Activated B cell treated with CpG ODN at 0.5 μM for 24 hours (primary cell): Measurements from ENCODE around the gene NCKAP5. TPM values are rescaled to one million over a fixed set of nuclear protein-coding genes. Genes with fewer than 3 reads are reported as not detected.

Source experiments
- ATAC-seq: fragments of 200-7000 bp; cut with Tn5 transposase; one replicate; pipeline ENCODE4 v1.10.0; 2021; ENCODE audit warnings: low read depth, mild to moderate bottlenecking, moderate library complexity
- CTCF ChIA-PET: fragments of 350-600 bp; sonication (Branson Sonifier 250); formaldehyde crosslinking; loops from one replicate; lab custom pipeline; 2021; ENCODE audit warnings: antibody characterized with exemption; lab: Charles Lee
- POLR2A ChIA-PET: fragments of 350-600 bp; sonication (Branson Sonifier 250); formaldehyde crosslinking; loops from one replicate; lab custom pipeline; 2021; ENCODE audit warnings: antibody characterized with exemption; lab: Charles Lee
- DNase-seq: peaks from one replicate; pipeline ENCODE4 v3.0.0; 2022
- H3K27ac Mint-ChIP-seq: one replicate; pipeline ENCODE4 v1.8.0; 2020; ENCODE audit warnings: mixed read lengths
- H3K27me3 Mint-ChIP-seq: one replicate; pipeline ENCODE4 v1.8.0; 2021; ENCODE audit warnings: mixed read lengths
- H3K36me3 Mint-ChIP-seq: one replicate; pipeline ENCODE4 v1.8.0; 2021; ENCODE audit warnings: low read depth, mixed read lengths
- H3K4me1 Mint-ChIP-seq: one replicate; pipeline ENCODE4 v1.8.0; 2021; ENCODE audit warnings: mixed read lengths
- H3K4me3 Mint-ChIP-seq: one replicate; pipeline ENCODE4 v1.8.0; 2020; ENCODE audit warnings: mild to moderate bottlenecking, mixed read lengths
- H3K9me3 Mint-ChIP-seq: one replicate; pipeline ENCODE4 v1.8.0; 2020; ENCODE audit warnings: mixed read lengths
- intact Hi-C: fragments of 100-400 bp; cut with micrococcal nuclease; formaldehyde crosslinking; loops from one replicate; pipeline ENCODE4 v1.15.1; 2024
- total RNA-seq: library from RNA; stranded (reverse); gene quantifications from 2 replicates; pipeline ENCODE4 v1.2.3, GENCODE V29; 2022
- TF ChIP-seq, protein P1 (sequence below): fragments of 200-600 bp; IDR thresholded peaks from one replicate; pipeline ENCODE4 v1.8.0; 2022; ENCODE audit warnings: antibody characterized with exemption, mild to moderate bottlenecking

The NCKAP5 gene
- total RNA-seq, 1 donor from 2014 or later = not detected

DNA sequence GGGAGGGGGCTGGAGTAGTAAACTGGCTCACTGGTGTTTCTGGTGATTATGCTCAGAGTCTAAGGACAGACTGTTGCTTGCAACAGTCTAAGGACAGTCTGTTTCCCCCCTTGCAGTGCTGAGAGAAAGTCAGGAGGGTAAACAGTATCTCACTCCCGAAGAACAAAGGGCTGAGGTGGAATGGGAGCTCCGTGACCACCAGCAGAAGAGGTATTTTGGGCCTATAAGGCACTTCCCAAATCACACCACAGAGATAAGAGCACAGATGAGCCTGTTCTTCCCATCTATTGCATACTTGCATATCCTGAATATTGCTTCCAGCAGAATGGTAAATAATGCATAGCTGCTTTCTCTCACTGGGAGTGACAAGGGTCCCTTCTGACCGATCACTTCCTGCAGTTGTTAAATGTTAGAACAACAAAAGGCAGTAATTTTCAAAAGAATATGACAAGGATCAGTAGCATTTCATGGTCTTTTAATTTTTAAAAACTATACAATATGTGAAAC is 737.9 kb downstream of the NCKAP5 start:
- no peak overlapping the region for H3K4me3 Mint-ChIP-seq
- ChIA-PET POLR2A (no interaction called here), CTCF (no interaction called here)
- intact Hi-C loops = no loop called here
- H3K27me3 Mint-ChIP-seq = no peaks in the 10 kb centered on the region
- H3K27ac Mint-ChIP-seq = no peak overlapping the region
- DNase-seq (no peak), ATAC-seq (no peak)
- no peaks in the 10 kb centered on the region for H3K4me1 Mint-ChIP-seq
- TF ChIP-seq, protein P1, sequence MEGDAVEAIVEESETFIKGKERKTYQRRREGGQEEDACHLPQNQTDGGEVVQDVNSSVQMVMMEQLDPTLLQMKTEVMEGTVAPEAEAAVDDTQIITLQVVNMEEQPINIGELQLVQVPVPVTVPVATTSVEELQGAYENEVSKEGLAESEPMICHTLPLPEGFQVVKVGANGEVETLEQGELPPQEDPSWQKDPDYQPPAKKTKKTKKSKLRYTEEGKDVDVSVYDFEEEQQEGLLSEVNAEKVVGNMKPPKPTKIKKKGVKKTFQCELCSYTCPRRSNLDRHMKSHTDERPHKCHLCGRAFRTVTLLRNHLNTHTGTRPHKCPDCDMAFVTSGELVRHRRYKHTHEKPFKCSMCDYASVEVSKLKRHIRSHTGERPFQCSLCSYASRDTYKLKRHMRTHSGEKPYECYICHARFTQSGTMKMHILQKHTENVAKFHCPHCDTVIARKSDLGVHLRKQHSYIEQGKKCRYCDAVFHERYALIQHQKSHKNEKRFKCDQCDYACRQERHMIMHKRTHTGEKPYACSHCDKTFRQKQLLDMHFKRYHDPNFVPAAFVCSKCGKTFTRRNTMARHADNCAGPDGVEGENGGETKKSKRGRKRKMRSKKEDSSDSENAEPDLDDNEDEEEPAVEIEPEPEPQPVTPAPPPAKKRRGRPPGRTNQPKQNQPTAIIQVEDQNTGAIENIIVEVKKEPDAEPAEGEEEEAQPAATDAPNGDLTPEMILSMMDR = no peak
- H3K36me3 Mint-ChIP-seq = no peaks in the 10 kb centered on the region
- peaks cover 7% of the 10 kb centered on the region for H3K9me3 Mint-ChIP-seq

DNA sequence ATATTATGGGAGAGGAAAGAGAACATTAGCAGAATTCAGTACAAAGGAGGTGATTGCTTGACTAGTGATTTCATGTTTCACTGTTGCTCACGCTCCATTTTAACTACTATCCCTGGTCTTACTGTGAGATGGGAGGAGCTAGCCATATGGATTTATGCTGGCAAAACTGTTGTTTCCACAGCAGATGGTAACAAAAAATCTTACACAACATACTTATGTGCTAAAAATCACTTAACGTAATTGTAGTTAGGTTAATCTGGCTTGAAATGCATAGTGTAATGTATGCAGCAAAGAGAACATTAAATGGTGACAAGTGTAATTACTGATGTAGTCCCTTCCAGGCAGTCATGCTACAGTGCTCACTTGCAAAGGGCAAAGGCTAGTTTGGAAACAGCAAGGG is 742.7 kb downstream of the NCKAP5 start:
- intact Hi-C loops = no loop called here
- H3K4me1 Mint-ChIP-seq = no peaks in the 10 kb centered on the region
- ChIA-PET CTCF (no interaction called here), POLR2A (no interaction called here)
- no peak overlapping the region for H3K4me3 Mint-ChIP-seq
- H3K9me3 Mint-ChIP-seq = no peaks in the 10 kb centered on the region
- no peaks in the 10 kb centered on the region for H3K27me3 Mint-ChIP-seq
- DNase-seq (no peak), ATAC-seq (no peak)
- TF ChIP-seq, protein P1 = no peak
- H3K27ac Mint-ChIP-seq = no peak overlapping the region
- no peaks in the 10 kb centered on the region for H3K36me3 Mint-ChIP-seq

DNA sequence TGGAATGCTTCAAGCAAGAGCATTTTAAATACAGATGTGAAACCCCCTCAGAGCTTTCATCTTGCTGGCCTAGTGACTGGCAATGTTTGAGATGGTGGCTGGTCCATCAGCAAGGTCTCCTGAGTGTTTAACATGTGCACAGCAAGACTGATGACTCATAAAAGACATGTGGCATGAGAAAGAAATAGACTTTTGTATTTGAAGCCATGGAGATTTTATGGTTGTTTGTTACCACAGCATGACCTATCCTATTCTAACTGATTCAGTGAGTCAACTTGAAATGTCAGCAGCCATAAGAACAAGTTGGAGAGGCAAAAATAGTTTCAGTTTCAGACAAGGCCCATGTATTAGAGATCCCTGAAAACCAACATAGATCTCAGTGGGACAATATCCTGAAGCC is 743.5 kb downstream of the NCKAP5 start:
- TF ChIP-seq, protein P1 = no peak
- no peak for ATAC-seq
- POLR2A ChIA-PET = no interaction called here
- Mint-ChIP-seq H3K36me3 (no peaks in the 10 kb centered on the region), H3K4me1 (no peaks in the 10 kb centered on the region), H3K27me3 (no peaks in the 10 kb centered on the region), H3K27ac (no peak overlapping the region), H3K4me3 (no peak overlapping the region), H3K9me3 (no peaks in the 10 kb centered on the region)
- CTCF ChIA-PET = no interaction called here
- intact Hi-C loops = no loop called here
- DNase-seq = no peak

DNA sequence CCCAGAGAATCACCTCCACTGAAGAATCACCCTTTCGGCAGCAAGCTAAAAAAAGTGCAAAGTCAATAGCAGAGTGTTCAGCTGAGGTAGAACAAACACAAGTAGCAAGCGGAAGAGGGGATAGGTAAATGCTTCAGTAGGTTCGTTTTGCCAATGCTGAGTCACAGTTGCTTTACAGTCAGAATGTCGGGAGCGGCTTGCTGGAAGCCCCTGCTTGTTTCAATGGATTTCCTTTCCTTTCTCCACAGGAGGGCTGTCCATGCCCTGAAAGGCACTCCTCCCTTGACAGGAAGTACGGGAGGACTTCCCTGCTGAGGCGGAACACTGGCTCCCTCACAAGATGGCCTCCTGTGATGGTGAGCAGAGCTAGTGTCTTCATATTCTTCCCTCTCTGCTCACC is 752.0 kb downstream of the NCKAP5 start:
- TF ChIP-seq, protein P1 = no peak
- ChIA-PET CTCF (no interaction called here), POLR2A (no interaction called here)
- intact Hi-C loops = no loop called here
- H3K4me3 Mint-ChIP-seq = no peak overlapping the region
- no peaks in the 10 kb centered on the region for H3K9me3 Mint-ChIP-seq
- no peaks in the 10 kb centered on the region for H3K36me3 Mint-ChIP-seq
- ATAC-seq = no peak
- H3K4me1 Mint-ChIP-seq = no peaks in the 10 kb centered on the region
- H3K27me3 Mint-ChIP-seq = no peaks in the 10 kb centered on the region
- DNase-seq = no peak
- H3K27ac Mint-ChIP-seq = no peak overlapping the region

DNA sequence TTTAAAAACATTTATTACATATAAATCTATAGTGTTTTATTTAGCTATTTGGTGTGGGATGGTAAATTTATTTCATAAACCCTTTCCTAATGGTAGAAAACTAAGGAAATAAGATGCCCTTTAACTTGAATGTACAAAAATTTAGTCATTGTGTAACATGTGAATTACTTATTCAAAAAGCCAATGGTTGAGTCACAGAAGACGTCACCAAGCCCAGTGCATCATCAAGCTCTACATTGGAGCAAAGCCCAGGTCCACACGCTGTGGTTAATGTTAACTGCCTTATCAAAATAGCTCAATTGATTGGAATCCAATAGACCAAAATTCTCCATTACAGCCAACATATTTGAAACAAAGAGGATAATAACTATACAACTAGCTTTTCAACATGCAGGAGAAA is 752.7 kb downstream of the NCKAP5 start:
- DNase-seq (no peak), ATAC-seq (no peak)
- H3K36me3 Mint-ChIP-seq = no peaks in the 10 kb centered on the region
- ChIA-PET POLR2A (no interaction called here), CTCF (no interaction called here)
- H3K27ac Mint-ChIP-seq = no peak overlapping the region
- TF ChIP-seq, protein P1 = no peak
- no peak overlapping the region for H3K4me3 Mint-ChIP-seq
- no peaks in the 10 kb centered on the region for H3K27me3 Mint-ChIP-seq
- intact Hi-C loops = no loop called here
- no peaks in the 10 kb centered on the region for H3K9me3 Mint-ChIP-seq
- H3K4me1 Mint-ChIP-seq = no peaks in the 10 kb centered on the region
